ENCODE data around the gene PRMT7.

The PRMT7 gene

DNA sequence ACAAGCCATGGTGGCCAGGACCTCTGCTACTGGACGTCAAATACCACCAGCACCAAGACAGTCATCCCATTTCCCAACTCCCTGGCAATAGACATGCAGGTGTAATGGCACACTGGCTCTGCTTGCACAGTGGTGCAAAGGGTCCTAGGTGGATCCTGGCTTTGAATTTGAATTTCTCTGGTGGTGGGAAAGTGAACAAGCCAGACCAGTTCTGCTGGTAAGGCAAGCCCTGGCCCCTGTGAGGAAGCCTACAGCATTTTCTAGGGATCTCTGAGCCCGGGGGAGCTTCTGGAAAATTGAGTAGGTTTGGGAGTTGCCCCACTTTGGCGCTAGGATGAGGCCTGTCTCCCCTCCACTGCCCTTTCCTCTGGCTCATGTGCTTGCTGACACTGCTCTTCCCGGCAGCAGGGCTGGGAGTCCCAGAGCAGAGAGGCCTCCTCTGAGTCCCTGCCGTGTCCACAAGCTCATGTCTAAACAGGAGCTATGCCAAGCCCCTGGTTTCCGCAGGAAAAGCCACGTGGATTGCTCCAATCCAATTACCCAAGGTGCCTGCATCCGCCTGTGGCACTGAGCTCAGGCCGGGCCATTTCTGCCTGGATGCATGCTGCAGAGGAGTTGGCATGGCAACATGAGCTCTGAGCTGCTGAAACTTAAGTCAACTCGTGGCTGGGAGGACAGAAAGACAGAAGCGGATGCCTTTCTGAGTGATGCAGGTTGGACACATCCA lies 67.0 kb downstream of the PRMT7 start:
- peak overlapping the region; percentile 42 for H3K27ac ChIP-seq
- TF ChIP-seq ZFX (IDR thresholded peaks at IDR 0.05) = 0 out of 2 replicates have a peak, but pooled peaks have one; percentile 9
- TF ChIP-seq, protein P1, sequence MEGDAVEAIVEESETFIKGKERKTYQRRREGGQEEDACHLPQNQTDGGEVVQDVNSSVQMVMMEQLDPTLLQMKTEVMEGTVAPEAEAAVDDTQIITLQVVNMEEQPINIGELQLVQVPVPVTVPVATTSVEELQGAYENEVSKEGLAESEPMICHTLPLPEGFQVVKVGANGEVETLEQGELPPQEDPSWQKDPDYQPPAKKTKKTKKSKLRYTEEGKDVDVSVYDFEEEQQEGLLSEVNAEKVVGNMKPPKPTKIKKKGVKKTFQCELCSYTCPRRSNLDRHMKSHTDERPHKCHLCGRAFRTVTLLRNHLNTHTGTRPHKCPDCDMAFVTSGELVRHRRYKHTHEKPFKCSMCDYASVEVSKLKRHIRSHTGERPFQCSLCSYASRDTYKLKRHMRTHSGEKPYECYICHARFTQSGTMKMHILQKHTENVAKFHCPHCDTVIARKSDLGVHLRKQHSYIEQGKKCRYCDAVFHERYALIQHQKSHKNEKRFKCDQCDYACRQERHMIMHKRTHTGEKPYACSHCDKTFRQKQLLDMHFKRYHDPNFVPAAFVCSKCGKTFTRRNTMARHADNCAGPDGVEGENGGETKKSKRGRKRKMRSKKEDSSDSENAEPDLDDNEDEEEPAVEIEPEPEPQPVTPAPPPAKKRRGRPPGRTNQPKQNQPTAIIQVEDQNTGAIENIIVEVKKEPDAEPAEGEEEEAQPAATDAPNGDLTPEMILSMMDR (conservative IDR thresholded peaks at IDR 0.05) = no peak

DNA sequence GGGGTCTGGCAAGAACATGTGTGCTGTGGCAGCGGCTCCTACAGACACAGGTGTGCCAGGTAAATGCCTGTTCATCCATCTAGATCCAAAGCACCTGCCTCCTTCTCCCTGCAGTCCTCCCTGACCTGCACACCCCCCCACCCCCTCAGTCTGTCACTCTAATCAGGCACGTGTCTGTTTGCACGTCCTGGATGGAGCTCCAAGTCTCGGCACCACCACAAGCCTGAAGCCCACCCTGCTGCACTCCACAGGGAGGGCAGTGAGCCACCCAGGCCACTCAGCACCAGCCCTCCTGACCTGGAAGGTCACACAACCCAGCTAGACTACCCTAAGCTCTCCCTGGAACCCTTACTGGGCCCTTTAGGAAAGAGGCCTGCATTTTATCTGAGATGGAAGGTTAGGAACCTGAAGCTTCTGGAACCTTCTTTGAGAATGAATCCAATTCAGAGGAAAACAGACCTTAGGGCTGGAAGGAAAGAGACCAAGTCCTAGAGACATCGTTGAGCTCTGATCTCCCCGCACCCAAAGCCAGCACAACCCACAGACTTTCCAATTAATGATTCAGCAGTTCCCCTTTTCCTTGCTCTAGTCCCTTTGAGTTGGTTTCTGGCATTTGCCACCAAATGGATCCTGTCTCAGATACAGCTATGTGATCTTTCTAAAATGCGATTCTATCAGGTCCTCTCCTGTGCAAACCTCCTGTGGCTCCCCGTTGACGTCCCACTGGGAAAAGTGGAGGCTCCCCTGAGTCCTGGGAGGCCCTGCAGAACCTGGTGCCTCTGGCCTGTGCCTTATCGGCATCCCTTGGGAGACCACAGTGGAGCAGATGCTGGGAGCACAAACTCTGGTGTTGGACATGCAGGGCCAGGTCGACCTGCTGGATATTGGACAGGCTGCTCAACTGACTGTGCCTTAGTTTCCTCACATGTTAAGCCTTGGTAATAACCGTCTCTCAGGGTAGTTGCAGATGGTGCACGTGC lies 67.9 kb downstream of the PRMT7 start:
- H3K27ac ChIP-seq = peak overlapping the region; percentile 42

DNA sequence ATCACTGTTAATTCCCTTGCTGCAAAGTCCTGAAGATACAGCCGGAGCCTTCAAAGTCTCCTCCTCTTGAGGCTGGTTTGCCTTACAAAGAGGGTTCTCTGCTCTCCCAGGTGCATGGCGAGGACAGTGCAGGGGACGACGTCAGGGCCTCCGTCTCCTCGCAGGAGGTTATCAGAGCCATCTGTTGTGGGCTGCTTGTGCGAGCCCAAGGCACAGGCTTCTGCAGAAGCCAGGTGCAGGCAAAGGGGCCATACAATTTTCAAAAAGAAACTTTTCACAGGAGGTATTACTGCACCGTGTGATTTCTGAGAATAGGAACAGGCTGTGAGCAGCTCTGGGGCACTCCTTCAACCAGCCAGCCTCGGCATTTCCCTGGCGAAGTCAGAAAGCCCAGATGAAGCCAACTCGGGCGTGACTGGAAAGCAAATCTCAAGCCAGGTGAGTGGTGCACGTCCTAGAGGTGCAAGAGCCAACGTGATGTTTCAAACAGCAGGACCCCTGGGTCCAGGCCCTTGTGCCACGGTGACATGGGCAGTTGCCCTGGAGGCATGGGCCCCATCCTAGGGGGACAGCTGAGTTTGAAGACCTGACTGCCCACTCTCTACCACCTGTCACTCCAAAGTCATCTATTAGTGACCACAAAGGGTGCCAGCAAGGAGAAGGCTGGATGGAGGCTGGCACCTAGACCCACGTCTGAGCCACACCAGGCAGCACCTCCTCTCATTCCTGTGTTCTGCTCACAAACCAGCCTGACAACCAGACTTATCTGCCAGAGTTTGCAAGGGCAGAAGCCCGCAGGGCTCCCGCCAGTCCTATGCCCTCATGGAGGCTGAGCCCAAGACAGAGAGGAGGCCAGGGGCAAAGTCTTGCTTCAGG lies 68.9 kb downstream of the PRMT7 start:
- TF ChIP-seq, protein P1 (conservative IDR thresholded peaks at IDR 0.05) = no peak
- no peak for TF ChIP-seq ZFX (IDR thresholded peaks at IDR 0.05)
- no peak overlapping the region for H3K27ac ChIP-seq

More for the DNA sequence above, 67.9 kb downstream of the PRMT7 start:
- no peak for TF ChIP-seq ZFX (IDR thresholded peaks at IDR 0.05)
- TF ChIP-seq, protein P1 (conservative IDR thresholded peaks at IDR 0.05) = no peak

DNA sequence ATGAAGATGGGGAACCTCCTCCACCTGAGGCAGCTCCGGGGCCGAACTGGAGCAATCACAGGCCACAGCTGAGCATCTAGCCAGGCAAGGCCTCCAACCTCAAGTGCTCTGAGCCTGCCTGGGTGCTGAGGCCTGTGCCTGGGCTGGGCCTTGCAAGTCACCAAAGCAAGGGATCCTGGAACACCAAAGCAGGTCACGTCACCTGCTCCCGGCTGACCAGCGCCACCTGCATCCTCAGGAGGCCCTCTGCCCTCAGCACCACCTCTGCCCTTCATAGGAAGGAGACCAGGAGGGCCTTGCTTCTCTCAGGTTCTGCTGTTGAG lies 69.5 kb downstream of the PRMT7 start:
- H3K27ac ChIP-seq = no peak overlapping the region
- TF ChIP-seq, protein P1 (conservative IDR thresholded peaks at IDR 0.05) = no peak
- TF ChIP-seq ZFX (IDR thresholded peaks at IDR 0.05) = no peak

DNA sequence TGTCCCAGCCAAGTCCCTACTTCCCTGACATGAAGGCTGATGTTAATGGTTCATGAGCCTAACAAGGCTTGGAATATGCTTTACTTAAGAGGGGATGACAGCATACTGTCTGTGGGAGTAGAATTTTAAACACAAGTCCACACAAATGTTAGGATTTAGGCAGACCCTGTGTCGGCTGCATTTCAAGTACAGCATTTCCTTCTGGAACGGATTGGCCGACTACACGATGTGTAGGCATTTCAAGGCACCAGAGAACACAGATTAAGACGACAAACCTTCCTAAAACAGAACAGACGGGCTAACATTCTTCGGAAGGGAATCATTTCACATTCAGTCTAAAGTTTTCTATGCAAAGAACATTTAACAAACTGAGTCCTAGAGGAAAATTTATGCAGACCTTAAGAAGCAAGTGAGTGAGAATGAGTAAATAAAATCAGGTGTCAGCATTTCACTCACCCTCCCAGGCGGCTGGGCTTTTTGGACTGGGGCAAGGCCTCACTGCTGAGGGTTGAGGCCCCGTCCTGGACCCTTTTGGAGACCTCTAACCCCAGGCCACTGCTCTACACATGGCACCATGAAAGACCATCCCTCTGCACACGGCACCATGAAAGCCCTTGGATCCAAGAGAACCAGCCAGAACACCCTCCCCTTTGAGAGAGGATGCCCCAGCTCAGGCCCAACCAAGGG lies 70.0 kb downstream of the PRMT7 start:
- no peak overlapping the region for H3K27ac ChIP-seq
- no peak for TF ChIP-seq ZFX (IDR thresholded peaks at IDR 0.05)
- TF ChIP-seq, protein P1 (conservative IDR thresholded peaks at IDR 0.05) = no peak

DNA sequence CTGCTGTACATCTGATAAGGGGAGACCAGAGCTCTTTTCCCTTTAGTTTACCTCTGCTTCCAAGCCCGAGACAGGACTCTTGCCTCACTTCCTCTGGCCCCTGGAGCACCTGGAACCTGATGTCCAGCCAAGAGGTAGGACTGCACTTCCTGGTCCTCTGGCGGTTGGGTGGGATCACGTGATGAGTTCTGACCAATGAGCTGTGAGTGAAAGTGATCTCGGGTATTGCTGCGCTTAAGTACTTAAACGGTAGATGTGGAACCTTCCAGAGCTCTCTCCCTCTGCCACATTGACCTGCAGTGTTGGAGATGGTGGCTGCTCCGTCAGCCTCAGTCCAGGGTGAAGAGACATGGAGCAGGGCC lies 70.5 kb downstream of the PRMT7 start:
- TF ChIP-seq ZFX (IDR thresholded peaks at IDR 0.05) = no peak
- TF ChIP-seq, protein P1 (conservative IDR thresholded peaks at IDR 0.05) = no peak
- no peak overlapping the region for H3K27ac ChIP-seq
